DMS79 treated with DMSO at 0.1 percent for 48 hours (cell line): ENCODE measurements around the gene IL17RD.
"Not testable (repeated sequence)": the region's sequence is repeated elsewhere in the genome, so short reads cannot be mapped to it uniquely, and the experiment has no call there.

Experiments used
- DNase-seq: peaks from one replicate; lab custom pipeline; 2025; lab: John Stamatoyannopoulos, UW

Gene IL17RD

DNA sequence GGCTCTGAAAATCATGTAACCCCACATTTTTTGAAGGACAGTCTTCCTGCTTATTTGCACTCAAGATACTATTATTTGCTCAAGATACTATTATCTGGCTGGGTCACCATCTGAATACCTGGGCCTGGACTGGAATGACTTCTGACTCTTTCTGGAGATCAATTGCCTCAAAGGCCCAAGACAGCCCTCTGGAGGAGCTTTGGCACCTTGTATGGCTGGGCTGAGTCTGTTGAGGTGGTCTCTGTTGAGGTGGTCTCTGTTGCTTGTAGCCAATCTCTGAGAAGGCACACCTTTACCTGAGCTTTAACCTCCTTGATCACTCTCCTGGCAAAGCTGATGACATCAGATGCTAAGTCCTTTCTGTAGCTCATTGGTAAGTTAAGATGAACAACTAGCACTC, 71.7 kb downstream of the IL17RD start:
- DNase-seq: no peak

GRCh38 chr3:57091521-57092273, 73.5 kb downstream of the IL17RD start:
- DNase-seq: no peak

GRCh38 chr3:57089043-57089442, 76.1 kb downstream of the IL17RD start:
- DNase-seq: no peak

DNA sequence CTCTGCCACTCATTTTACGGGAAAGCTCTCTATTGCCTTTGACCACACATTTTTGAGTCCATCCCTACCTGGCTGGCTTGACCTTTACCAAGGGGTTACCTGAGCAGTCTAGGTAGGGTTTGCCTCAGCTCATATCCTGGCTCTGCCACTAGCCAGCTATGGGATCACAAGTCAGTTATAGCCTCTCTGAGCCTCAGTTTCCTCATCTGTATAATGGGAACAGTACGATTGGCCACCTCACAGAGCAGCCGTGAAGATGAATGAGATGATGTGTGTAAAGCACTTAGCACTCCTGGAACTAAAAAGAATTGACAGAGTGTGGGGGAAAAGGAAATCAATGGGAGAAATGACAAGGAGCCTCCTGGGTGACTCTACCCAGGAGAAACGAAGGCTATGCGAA, 76.7 kb downstream of the IL17RD start:
- no peak for DNase-seq

- no peak for DNase-seq
Measured at GRCh38 chr3:57087361-57088092, 77.6 kb downstream of the IL17RD start.

- DNase-seq: no peak
Measured at GRCh38 chr3:57086201-57086600, 79.0 kb downstream of the IL17RD start.

GRCh38 chr3:57085211-57085610, 79.9 kb downstream of the IL17RD start:
- no peak for DNase-seq

DNA sequence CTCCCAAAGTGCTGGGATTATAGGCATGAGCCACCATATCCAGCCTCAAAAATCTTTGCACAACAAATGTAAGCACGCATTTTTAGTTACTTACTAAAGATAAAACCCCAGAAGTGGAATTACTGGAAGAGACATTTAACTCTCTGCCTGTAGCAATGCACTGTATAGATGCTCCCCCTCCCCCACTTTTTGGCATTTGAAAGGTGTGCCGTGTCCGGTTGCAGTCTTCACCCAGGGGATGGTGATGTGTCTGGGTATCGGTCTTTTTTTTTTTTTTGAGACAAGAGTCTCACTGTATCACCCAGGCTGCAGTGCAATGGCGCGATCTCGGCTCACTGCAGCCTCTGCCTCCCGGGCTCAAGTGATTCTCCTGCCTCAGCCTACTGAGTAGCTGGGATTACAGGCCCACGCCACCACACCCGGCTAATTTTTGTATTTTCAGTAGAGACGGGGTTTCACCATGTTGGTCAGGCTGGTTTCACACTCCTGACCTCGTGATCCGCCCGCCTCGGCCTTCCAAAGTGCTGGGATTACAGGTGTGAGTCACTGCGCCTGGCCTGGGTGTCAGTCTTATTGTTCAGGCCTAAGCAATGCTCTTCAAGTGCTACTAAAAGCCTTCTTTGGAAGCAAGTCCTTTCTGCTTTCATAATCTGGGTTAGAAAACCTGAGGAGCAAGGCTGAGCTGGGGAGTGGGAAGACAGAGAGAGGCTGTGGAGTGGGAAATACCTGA, 81.7 kb downstream of the IL17RD start:
- DNase-seq: not testable (repeated sequence)

- DNase-seq: no peak
Measured at GRCh38 chr3:57082481-57082880, 82.7 kb downstream of the IL17RD start.

DNA sequence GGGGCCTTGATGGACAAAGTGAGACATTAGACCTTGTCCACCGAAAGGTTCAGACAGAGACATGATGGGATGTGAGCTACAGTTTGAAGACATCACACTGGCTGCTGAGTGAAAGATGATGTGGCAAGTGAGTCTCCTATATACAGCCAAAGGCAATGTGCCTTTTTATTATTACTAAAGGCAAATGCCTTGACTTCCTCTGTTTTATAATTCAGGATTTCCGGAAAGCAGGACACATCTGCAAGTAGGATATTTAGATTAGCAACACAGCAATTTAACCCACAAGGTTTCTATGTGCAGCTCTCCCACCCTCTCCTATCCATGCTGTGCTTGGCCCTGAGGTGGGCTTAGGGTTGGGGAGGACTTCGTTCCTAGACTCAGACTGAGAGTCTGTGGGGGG, 84.0 kb downstream of the IL17RD start:
- no peak for DNase-seq

DNA sequence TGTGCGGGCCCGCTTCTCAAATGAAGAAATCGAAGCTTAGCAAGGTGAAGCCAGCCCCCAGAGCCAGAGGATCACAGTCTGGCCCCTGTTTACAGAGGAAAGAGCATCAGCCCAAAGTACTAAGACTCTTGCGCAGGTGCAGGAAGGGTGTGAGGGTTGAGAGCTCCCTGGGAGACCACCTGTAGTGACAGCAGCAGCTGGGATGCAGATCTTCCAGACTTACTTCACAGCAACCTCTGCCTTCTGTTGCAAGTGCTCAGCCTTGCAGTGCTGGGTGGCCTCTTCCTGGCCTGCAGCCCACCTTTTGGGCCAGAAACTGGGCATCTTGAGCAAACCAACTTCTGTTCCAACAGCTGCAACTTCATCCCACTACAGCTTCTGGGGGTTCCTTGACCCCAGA, 85.0 kb downstream of the IL17RD start:
- peak; percentile 19 for DNase-seq

- DNase-seq: no peak
Measured at GRCh38 chr3:57079474-57079831, 85.7 kb downstream of the IL17RD start.

DNA sequence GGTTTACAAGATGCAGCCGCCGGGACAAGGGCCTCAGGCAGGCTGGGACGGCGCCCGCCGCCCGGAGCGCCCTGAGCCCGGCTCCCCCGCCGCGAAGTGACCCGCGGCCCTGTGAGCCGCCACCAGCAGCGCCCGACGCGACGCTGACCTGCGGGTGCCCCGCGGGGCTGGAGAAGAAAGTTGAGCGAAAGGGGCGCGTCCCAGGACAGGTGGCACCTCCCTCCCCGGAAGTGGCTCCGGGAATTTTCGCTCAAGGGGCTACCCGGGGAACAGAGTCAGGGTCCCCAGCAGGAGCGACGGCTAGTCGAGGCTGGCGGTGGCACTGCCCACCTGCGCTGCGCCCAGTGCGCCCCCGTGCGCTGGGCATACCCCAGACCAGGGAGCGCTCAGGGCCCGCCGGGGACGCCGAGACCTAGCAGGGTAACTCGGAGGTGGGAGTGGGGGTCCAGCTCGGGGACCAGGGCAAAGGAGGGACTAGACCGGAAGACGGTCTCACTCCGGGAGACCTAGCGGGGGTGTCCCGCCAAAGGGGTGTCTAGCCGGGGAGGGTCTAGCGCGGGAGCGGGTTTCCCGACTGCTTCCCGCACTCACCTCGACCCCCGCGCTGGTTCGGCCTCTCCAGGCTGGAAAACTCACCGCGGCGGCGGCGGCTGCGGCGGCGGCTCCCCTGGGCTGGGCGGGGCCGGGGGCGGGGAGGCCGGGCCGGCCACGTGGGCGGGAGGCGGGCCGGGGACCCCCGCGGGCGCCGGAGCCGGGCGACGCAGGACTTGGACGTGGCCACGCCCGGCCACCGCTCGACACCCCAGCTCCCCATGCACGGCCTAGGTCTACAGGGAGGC, 86.3 kb downstream of the IL17RD start:
- DNase-seq: peak; percentile 19

DNA sequence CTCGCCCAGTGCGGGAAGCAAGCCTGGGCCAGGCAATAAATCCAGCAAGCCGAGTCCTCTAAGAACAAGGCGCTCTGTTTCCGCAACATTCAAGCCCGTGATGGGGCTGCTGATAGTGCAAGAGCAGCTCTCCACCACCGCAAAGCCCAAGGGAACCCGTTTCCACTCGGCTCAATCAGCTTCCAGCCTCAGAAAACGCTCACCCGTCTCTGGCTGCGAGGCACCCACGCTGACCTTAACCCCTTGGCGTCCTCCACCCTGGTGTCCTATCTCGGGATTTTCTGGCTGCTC, 86.9 kb downstream of the IL17RD start:
- peak; percentile 20 for DNase-seq

- DNase-seq: no peak
Measured at GRCh38 chr3:57077630-57078343, 87.4 kb downstream of the IL17RD start.

- DNase-seq: no peak
Measured at GRCh38 chr3:57076422-57076951, 88.7 kb downstream of the IL17RD start.

- no peak for DNase-seq
Measured at GRCh38 chr3:57074135-57074534, 91.0 kb downstream of the IL17RD start.

DNA sequence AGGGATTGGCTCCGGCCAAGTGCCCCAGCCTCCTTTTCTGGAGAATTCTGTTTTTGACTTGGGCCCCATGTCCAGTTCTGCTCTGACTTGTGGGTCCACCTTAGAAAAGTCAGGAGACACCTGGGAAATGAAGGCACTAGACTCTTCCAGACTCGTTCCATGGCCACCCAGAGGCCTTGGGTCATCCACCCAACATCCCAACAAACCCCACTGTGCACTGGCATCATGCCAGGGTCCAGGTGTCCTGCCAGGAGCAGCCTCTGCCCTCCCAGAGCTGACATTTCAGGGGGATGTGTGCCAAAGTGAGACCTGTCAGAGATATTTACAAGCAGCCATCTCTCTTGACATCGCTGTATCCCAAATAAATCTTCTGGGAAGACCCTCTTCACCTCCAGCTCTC, 91.5 kb downstream of the IL17RD start:
- no peak for DNase-seq

GRCh38 chr3:57069503-57069902, 95.7 kb downstream of the IL17RD start:
- no peak for DNase-seq

DNA sequence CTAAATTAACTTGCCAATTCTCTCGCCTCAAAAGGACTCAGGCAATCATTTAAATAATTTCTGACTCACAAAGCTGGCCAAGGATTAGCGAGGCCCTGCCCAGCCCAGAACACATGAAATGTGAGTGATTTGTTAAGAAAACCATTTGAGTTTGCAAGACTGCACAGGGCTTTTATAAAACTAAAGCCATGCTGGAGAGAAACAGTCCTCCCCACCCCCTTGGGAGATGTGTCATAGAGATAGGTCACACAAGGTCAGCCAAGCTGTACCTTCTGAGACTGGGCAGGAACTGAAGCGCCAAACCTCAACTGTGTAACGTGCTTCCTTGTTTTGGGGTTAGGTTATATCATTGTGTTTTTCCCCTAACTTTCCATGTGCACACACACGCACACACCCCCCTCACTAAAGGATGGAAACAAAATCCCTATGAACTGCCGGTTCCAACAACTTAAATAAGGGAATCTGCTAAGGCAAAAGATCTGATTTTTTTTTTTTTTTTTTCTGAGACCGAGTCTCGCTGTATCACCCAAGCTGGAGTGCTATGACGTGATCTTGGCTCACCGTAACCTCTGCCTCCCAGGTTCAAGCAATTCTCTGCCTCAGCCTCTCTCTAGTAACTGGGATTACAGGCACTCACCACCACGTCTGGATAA, 96.6 kb downstream of the IL17RD start:
- DNase-seq: no peak

DNA sequence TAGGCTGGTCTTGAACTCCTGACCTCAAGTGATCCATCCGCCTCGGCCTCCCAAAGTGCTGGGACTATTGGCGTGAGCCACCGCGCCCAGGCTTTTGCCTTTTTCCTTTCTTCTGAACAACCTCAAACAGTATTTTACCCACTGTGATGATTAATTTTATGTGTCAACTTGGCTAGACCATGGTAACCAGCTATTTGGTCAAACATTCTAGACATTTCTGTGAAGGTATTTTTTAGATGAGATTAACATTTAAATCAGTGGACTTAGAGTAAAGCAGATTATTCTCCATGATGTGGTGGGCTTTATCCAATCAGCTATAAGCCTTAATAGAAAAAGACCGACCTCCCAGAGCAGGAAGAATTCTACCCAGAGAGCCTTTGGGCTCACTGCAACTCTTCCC, 98.7 kb downstream of the IL17RD start:
- DNase-seq: no peak
